Measurements from ENCODE around the gene KLHL29.

DNA sequence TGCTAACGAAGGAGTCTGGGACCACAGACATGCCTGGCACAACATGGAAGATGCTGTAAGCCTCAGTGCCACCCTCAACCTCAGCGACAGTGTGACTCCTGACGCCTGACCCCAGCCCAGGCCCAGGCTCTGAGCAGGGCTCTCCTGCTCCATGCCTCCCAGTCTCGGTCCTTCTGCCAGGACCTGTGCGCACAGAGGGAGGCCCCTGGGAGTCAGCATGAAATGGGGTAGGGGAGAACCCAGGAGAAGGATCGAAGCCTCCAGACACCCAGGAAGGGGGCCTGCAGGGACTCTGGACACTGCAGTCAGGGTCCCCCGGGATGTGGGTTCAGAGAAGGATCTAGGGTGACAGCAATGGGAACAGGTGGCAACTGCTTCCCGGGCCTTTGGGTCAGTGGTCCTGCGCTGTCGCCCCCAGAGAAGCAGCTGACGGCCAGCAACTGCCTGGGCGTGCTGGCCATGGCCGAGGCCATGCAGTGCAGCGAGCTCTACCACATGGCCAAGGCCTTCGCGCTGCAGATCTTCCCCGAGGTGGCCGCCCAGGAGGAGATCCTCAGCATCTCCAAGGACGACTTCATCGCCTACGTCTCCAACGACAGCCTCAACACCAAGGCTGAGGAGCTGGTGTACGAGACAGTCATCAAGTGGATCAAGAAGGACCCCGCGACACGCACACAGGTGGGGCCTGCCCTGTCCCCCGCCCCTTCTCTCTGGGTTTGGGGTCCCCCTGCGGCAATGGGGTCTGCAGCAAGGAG lies 308.0 kb downstream of the KLHL29 start:
- TF ChIP-seq, protein P1, sequence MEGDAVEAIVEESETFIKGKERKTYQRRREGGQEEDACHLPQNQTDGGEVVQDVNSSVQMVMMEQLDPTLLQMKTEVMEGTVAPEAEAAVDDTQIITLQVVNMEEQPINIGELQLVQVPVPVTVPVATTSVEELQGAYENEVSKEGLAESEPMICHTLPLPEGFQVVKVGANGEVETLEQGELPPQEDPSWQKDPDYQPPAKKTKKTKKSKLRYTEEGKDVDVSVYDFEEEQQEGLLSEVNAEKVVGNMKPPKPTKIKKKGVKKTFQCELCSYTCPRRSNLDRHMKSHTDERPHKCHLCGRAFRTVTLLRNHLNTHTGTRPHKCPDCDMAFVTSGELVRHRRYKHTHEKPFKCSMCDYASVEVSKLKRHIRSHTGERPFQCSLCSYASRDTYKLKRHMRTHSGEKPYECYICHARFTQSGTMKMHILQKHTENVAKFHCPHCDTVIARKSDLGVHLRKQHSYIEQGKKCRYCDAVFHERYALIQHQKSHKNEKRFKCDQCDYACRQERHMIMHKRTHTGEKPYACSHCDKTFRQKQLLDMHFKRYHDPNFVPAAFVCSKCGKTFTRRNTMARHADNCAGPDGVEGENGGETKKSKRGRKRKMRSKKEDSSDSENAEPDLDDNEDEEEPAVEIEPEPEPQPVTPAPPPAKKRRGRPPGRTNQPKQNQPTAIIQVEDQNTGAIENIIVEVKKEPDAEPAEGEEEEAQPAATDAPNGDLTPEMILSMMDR (conservative IDR thresholded peaks at IDR 0.05): no peak
- TF ChIP-seq ZFX (IDR thresholded peaks at IDR 0.05): no peak
